ENCODE measurements around the gene RREB1.

RREB1 gene

GRCh38 chr6:7139835-7140470 lies 32.2 kb downstream of the RREB1 start:
- TF ChIP-seq SUZ12 (IDR thresholded peaks at IDR 0.05) (no peak), LEF1 (IDR thresholded peaks at IDR 0.05; ENCODE audit: borderline replicate concordance) (no peak), ELF4 (IDR thresholded peaks at IDR 0.05) (no peak), BHLHE40 (IDR thresholded peaks at IDR 0.05; ENCODE audit: borderline replicate concordance) (no peak), HDGF (IDR thresholded peaks at IDR 0.05; ENCODE audit: borderline replicate concordance) (no peak), SP1 (IDR thresholded peaks at IDR 0.05) (no peak), NFRKB (IDR thresholded peaks at IDR 0.05) (no peak), FOXM1 (IDR thresholded peaks at IDR 0.05; ENCODE audit: borderline replicate concordance) (no peak), FOXA1 (IDR thresholded peaks at IDR 0.05) (no peak), TARDBP (IDR thresholded peaks at IDR 0.05) (no peak)
- TF ChIP-seq, protein P1, sequence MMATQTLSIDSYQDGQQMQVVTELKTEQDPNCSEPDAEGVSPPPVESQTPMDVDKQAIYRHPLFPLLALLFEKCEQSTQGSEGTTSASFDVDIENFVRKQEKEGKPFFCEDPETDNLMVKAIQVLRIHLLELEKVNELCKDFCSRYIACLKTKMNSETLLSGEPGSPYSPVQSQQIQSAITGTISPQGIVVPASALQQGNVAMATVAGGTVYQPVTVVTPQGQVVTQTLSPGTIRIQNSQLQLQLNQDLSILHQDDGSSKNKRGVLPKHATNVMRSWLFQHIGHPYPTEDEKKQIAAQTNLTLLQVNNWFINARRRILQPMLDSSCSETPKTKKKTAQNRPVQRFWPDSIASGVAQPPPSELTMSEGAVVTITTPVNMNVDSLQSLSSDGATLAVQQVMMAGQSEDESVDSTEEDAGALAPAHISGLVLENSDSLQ (IDR thresholded peaks at IDR 0.05), result no peak
- POLR2A ChIA-PET, result interaction anchor here (1.7 kb wide), 1 partner anchor 11 kb away, joined by 4 read pairs; no protein-coding TSS in a partner anchor
- DNase-seq (ENCODE audit: extremely low spot score), result no peak
- CTCF ChIA-PET, result interaction anchor here (0.6 to 1.0 kb wide), 2 partner anchors 12 to 463 kb away, joined by 3 read pairs; no protein-coding TSS in a partner anchor

DNA sequence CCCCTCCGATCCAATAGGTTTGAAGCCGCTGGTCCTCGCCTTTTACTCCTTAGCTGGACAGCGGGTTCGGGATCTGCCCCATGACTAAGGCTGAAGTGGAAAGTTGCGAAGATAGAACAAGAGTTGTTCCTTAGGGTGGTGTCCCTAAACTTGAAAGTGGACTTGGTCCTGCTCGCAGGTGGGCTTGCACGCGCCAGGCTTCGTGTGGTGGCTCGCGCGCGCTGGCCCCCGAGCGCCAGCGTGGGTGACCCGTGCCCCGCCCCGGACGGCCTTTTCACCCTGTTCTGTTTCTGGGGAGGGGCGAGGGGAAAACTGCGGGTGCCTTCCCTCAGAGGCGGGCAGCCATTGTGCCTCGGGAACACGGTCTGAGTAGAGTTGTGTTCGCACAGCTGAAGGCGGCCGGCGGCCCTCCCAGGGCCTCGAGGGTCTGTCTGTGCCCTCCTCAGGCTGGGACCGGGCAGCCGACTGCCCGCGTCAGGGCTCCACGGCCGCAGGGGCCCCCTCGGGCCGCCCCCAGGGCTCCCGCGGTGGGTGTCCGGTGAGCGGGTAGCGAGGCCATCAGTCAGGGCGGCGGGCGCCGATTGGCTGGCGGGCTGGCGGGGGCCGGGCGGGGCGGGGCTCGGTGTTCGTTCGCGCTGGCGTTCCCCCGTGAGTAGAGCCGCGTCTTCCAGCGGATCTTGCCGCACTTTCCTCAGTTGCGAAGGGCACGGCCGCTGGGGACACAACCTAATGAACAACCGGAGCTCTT lies 33.0 kb downstream of the RREB1 start:
- POLR2A ChIA-PET, result interaction anchor here (0.6 to 1.7 kb wide), 2 partner anchors 10 to 306 kb away, joined by 3 to 4 read pairs; no protein-coding TSS in a partner anchor
- CTCF ChIA-PET, result interaction anchor here (1.0 kb wide), 1 partner anchor 464 kb away, joined by 3 read pairs; no protein-coding TSS in a partner anchor

GRCh38 chr6:7142228-7142801 lies 34.6 kb downstream of the RREB1 start:
- DNase-seq (ENCODE audit: extremely low spot score), result no peak
- POLR2A ChIA-PET, result no interaction called here
- TF ChIP-seq FOXA1 (IDR thresholded peaks at IDR 0.05) (no peak), CTBP1 (IDR thresholded peaks at IDR 0.05; ENCODE audit: borderline replicate concordance) (no peak), LEF1 (IDR thresholded peaks at IDR 0.05; ENCODE audit: borderline replicate concordance) (no peak), ELF4 (IDR thresholded peaks at IDR 0.05) (no peak), SP1 (IDR thresholded peaks at IDR 0.05) (no peak), ARNT (IDR thresholded peaks at IDR 0.05) (no peak), L3MBTL2 (conservative IDR thresholded peaks at IDR 0.05) (no peak), ZNF384 (IDR thresholded peaks at IDR 0.05) (no peak), HDGF (IDR thresholded peaks at IDR 0.05; ENCODE audit: borderline replicate concordance) (no peak), TARDBP (IDR thresholded peaks at IDR 0.05) (no peak), NFRKB (IDR thresholded peaks at IDR 0.05) (no peak), FOXM1 (IDR thresholded peaks at IDR 0.05; ENCODE audit: borderline replicate concordance) (no peak), SUZ12 (IDR thresholded peaks at IDR 0.05) (no peak), FOXK2 (IDR thresholded peaks at IDR 0.05) (no peak), BHLHE40 (IDR thresholded peaks at IDR 0.05; ENCODE audit: borderline replicate concordance) (no peak)
- TF ChIP-seq, protein P1 (IDR thresholded peaks at IDR 0.05), result no peak
- CTCF ChIA-PET, result interaction anchor here (0.7 to 1.2 kb wide), 2 partner anchors 9 to 383 kb away, joined by 3 to 4 read pairs; no protein-coding TSS in a partner anchor

More for the DNA sequence above, 33.0 kb downstream of the RREB1 start:
- peak; percentile 85 for DNase-seq (ENCODE audit: extremely low spot score)
- TF ChIP-seq FOXA1 (IDR thresholded peaks at IDR 0.05), result no peak
- peak; percentile 83 for TF ChIP-seq FOXM1 (IDR thresholded peaks at IDR 0.05; ENCODE audit: borderline replicate concordance)
- TF ChIP-seq, protein P1 (IDR thresholded peaks at IDR 0.05), result peak; percentile 96
- TF ChIP-seq ARNT (IDR thresholded peaks at IDR 0.05), result no peak
- no peak for TF ChIP-seq BHLHE40 (IDR thresholded peaks at IDR 0.05; ENCODE audit: borderline replicate concordance)
- TF ChIP-seq NFRKB (IDR thresholded peaks at IDR 0.05), result no peak
- TF ChIP-seq TARDBP (IDR thresholded peaks at IDR 0.05), result no peak
- peak; percentile 73 for TF ChIP-seq L3MBTL2 (conservative IDR thresholded peaks at IDR 0.05)
- TF ChIP-seq FOXK2 (IDR thresholded peaks at IDR 0.05), result no peak
- no peak for TF ChIP-seq LEF1 (IDR thresholded peaks at IDR 0.05; ENCODE audit: borderline replicate concordance)
- no peak for TF ChIP-seq SP1 (IDR thresholded peaks at IDR 0.05)
- no peak for TF ChIP-seq HDGF (IDR thresholded peaks at IDR 0.05; ENCODE audit: borderline replicate concordance)
- no peak for TF ChIP-seq SUZ12 (IDR thresholded peaks at IDR 0.05)

- TF ChIP-seq BHLHE40 (IDR thresholded peaks at IDR 0.05; ENCODE audit: borderline replicate concordance) (no peak), ARNT (IDR thresholded peaks at IDR 0.05) (no peak), FOXK2 (IDR thresholded peaks at IDR 0.05) (no peak), NFRKB (IDR thresholded peaks at IDR 0.05) (no peak), HDGF (IDR thresholded peaks at IDR 0.05; ENCODE audit: borderline replicate concordance) (no peak), ZNF384 (IDR thresholded peaks at IDR 0.05) (no peak), CTBP1 (IDR thresholded peaks at IDR 0.05; ENCODE audit: borderline replicate concordance) (no peak), L3MBTL2 (conservative IDR thresholded peaks at IDR 0.05) (no peak), SP1 (IDR thresholded peaks at IDR 0.05) (no peak)
- TF ChIP-seq, protein P1 (IDR thresholded peaks at IDR 0.05), result no peak
- no peak for DNase-seq (ENCODE audit: extremely low spot score)
- POLR2A ChIA-PET, result interaction anchor here (0.9 kb wide), 1 partner anchor 9 kb away, joined by 4 read pairs; no protein-coding TSS in a partner anchor
- CTCF ChIA-PET, result interaction anchor here (0.7 to 1.2 kb wide), 3 partner anchors 10 to 446 kb away, joined by 3 to 4 read pairs (median 3); no protein-coding TSS in a partner anchor
Observed at GRCh38 chr6:7142918-7143475, 35.2 kb downstream of the RREB1 start.
